ENCODE data around the gene BCL2L13.

The BCL2L13 gene

GRCh38 chr22:17647452-17647851, 8.9 kb downstream of the BCL2L13 start:
- Histone ChIP-seq H3K9me2 (replicated peaks; ENCODE audit: insufficient read depth, low read length) (no peaks in the 10 kb centered on the region), H3K9ac (ENCODE audit: low read length) (no peak overlapping the region), H3K9me3 (replicated peaks; ENCODE audit: insufficient read depth, low read length) (no peaks in the 10 kb centered on the region), H3K4me2 (ENCODE audit: low read depth, low read length) (no peak overlapping the region), H3K27me3 (replicated peaks; ENCODE audit: insufficient read depth, low read length) (no peaks in the 10 kb centered on the region), H3F3A (ENCODE audit: insufficient read depth, low read length) (no peaks in the 10 kb centered on the region), H3K4me1 (ENCODE audit: low read length) (no peaks in the 10 kb centered on the region), H3K27ac (ENCODE audit: low read length) (no peak overlapping the region), H3K79me2 (ENCODE audit: low read length) (peaks cover 7% of the 10 kb centered on the region; the same call in 1 of the 2 replicates), H3K36me3 (replicated peaks; ENCODE audit: insufficient read depth, low read length) (no peaks in the 10 kb centered on the region), H3K4me3 (ENCODE audit: low read length) (no peak overlapping the region), H2AFZ (ENCODE audit: low read length) (no peak overlapping the region), H4K20me1 (ENCODE audit: insufficient read depth, low read length) (no peaks in the 10 kb centered on the region)
- no peak for DNase-seq
- no peak for TF ChIP-seq EZH2phosphoT487 (IDR thresholded peaks at IDR 0.05; ENCODE audit: low read length)
- TF ChIP-seq EZH2 (optimal IDR thresholded peaks at IDR 0.05; ENCODE audit: low read depth, low read length), result no peak
- TF ChIP-seq, protein P1, sequence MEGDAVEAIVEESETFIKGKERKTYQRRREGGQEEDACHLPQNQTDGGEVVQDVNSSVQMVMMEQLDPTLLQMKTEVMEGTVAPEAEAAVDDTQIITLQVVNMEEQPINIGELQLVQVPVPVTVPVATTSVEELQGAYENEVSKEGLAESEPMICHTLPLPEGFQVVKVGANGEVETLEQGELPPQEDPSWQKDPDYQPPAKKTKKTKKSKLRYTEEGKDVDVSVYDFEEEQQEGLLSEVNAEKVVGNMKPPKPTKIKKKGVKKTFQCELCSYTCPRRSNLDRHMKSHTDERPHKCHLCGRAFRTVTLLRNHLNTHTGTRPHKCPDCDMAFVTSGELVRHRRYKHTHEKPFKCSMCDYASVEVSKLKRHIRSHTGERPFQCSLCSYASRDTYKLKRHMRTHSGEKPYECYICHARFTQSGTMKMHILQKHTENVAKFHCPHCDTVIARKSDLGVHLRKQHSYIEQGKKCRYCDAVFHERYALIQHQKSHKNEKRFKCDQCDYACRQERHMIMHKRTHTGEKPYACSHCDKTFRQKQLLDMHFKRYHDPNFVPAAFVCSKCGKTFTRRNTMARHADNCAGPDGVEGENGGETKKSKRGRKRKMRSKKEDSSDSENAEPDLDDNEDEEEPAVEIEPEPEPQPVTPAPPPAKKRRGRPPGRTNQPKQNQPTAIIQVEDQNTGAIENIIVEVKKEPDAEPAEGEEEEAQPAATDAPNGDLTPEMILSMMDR (IDR thresholded peaks at IDR 0.05; ENCODE audit: low read length), result no peak

DNA sequence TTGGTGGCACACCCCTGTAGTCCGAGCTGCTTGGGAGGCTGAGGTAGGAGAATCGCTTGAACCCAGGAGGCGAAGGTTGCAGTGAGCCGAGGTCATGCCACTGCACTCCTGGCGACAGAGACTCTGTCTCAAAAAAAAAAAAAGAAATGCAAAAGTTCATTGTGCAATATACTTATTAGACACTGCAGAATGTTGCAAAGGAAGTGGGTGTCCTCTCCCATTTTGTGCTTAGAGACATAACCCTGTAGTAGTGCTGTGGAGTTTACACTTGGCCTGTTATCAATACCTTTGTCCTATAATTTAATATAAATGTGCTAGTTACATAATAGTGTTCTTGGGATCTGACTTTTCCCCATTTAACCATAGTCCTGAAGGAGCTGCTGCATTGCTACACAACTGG, 9.4 kb downstream of the BCL2L13 start:
- Histone ChIP-seq H3K9me3 (replicated peaks; ENCODE audit: insufficient read depth, low read length) (no peaks in the 10 kb centered on the region), H2AFZ (ENCODE audit: low read length) (no peak overlapping the region), H3K36me3 (replicated peaks; ENCODE audit: insufficient read depth, low read length) (no peaks in the 10 kb centered on the region), H4K20me1 (ENCODE audit: insufficient read depth, low read length) (no peaks in the 10 kb centered on the region), H3K79me2 (ENCODE audit: low read length) (peaks cover 5% of the 10 kb centered on the region; the same call in 1 of the 2 replicates), H3K4me3 (ENCODE audit: low read length) (no peak overlapping the region), H3K27ac (ENCODE audit: low read length) (no peak overlapping the region), H3K4me1 (ENCODE audit: low read length) (no peaks in the 10 kb centered on the region), H3K9ac (ENCODE audit: low read length) (no peak overlapping the region), H3K27me3 (replicated peaks; ENCODE audit: insufficient read depth, low read length) (no peaks in the 10 kb centered on the region), H3K9me2 (replicated peaks; ENCODE audit: insufficient read depth, low read length) (no peaks in the 10 kb centered on the region), H3F3A (ENCODE audit: insufficient read depth, low read length) (no peaks in the 10 kb centered on the region), H3K4me2 (ENCODE audit: low read depth, low read length) (no peak overlapping the region)
- TF ChIP-seq, protein P1 (IDR thresholded peaks at IDR 0.05; ENCODE audit: low read length), result no peak
- TF ChIP-seq EZH2 (optimal IDR thresholded peaks at IDR 0.05; ENCODE audit: low read depth, low read length) (no peak), EZH2phosphoT487 (IDR thresholded peaks at IDR 0.05; ENCODE audit: low read length) (no peak)
- DNase-seq, result no peak

DNA sequence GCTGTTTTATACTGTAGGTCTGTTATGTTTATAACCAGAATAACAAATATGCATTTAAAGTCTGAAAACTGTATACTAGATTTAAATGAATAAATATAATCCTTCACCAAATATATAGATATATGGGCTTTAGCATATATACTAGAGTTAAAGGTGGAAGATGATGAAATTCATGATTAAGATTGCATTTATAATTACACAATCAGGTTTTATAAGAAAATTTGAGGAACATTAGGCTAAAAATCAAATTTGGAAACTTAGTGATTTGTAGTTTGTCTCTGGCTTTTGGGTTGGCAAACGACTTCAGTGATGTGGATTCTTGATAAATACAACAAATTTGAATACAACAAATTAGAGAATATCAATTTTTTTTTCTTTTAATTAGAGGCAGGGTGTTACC, 10.0 kb downstream of the BCL2L13 start:
- no peak overlapping the region for H3K27ac ChIP-seq (ENCODE audit: low read length)
- H3K27me3 ChIP-seq (replicated peaks; ENCODE audit: insufficient read depth, low read length), result no peaks in the 10 kb centered on the region
- H3K79me2 ChIP-seq (ENCODE audit: low read length), result 0 out of 2 replicates have a peak, but pooled peaks cover 3% of the 10 kb centered on the region
- H3K4me1 ChIP-seq (ENCODE audit: low read length), result no peaks in the 10 kb centered on the region
- H3K9ac ChIP-seq (ENCODE audit: low read length), result no peak overlapping the region
- no peak overlapping the region for H3K4me2 ChIP-seq (ENCODE audit: low read depth, low read length)
- H3F3A ChIP-seq (ENCODE audit: insufficient read depth, low read length), result no peaks in the 10 kb centered on the region
- H3K36me3 ChIP-seq (replicated peaks; ENCODE audit: insufficient read depth, low read length), result no peaks in the 10 kb centered on the region
- H3K4me3 ChIP-seq (ENCODE audit: low read length), result no peak overlapping the region
- no peak for TF ChIP-seq EZH2 (optimal IDR thresholded peaks at IDR 0.05; ENCODE audit: low read depth, low read length)
- TF ChIP-seq EZH2phosphoT487 (IDR thresholded peaks at IDR 0.05; ENCODE audit: low read length), result no peak
- TF ChIP-seq, protein P1 (IDR thresholded peaks at IDR 0.05; ENCODE audit: low read length), result no peak
- no peak for DNase-seq
- H3K9me3 ChIP-seq (replicated peaks; ENCODE audit: insufficient read depth, low read length), result no peaks in the 10 kb centered on the region
- no peak overlapping the region for H2AFZ ChIP-seq (ENCODE audit: low read length)
- no peaks in the 10 kb centered on the region for H4K20me1 ChIP-seq (ENCODE audit: insufficient read depth, low read length)
- no peaks in the 10 kb centered on the region for H3K9me2 ChIP-seq (replicated peaks; ENCODE audit: insufficient read depth, low read length)

Data from MM.1S (cell line).